Myocyte (in vitro differentiated cells): Measurements from ENCODE around the gene GZMM. TPM values are rescaled to one million over a fixed set of nuclear protein-coding genes. Genes with fewer than 3 reads are reported as not detected.

ENCODE experiments used
- DNase-seq: peaks from one replicate; pipeline ENCODE4 v3.0.0-alpha.2; 2012; ENCODE audit warnings: low read depth
- total RNA-seq: library from RNA; depleted of rRNA; stranded (reverse); fragments of >200 nt; gene quantifications from 2 replicates; pipeline ENCODE4 v1.2.3, GENCODE V29; 2014

Gene GZMM
- total RNA-seq, 1 donor from 2014 or later, result not detected

- peak; percentile 59 for DNase-seq
Observed at GRCh38 chr19:533364-534058, 10.3 kb upstream of the GZMM start.

DNA sequence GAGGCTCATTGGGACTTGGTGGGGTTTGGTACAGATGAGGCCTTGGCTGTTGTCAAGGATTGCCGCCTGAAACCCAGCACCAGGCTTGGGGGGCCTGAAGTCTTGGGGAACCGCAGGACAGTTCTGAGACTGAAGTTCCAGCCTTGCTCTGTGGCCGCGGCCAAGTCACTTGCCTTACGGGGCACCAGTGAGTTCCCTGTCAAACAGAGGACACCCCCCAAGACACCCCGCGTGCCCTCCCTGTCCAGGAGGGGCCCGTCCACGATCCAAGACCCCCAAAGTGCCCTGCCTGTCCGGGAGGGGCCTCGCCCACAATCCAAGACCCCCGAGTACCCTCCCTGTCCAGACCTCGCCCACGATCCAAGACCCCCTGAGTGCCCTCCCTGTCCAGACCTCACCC is 9.8 kb upstream of the GZMM start:
- no peak for DNase-seq

DNA sequence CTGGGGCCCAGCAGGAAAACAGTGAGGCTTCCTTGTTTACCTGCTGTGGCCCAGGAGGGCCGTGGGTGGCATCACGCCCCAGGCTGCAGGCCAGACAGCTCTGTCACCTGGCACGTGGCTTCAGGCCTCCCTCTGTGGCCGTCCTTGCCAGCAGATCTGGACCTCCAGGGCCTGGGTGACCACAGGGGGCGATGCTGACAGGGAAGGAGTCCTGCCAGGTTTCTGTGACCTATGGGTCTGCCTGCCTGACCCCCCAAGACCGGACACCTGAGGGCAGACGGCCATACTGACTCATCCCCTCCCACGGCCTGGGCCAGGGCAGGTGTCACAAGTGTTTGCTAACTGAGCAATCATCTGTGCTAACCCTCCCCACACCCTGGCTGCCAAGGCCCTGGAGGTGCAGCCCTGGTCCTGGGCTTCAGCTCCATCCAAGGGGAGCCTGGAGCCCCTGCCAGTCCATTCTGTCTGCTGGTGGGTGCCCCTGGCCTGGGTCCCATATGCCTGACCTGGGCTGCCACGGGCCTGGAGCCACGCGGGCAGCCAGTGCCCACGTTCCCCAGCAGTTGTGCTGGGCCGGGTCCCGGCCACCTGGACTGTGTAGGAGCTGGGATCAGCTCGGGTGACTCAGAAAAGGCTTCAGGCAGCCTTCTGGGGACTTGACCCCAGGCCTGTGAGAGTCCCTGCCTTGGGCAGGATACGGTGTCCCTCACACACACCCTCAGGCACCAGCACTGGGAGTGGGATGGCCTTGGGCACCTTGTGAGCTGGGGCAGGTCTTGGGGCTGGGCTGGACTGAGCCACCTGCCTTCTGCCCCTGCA is 8.6 kb upstream of the GZMM start:
- peak; percentile 25 for DNase-seq

- no peak for DNase-seq
Observed at GRCh38 chr19:536031-536880, 7.6 kb upstream of the GZMM start.

GRCh38 chr19:536881-537404 is 6.9 kb upstream of the GZMM start:
- DNase-seq, result no peak

- no peak for DNase-seq
Observed at GRCh38 chr19:538641-539428, 5.0 kb upstream of the GZMM start.

GRCh38 chr19:539429-540030 is 4.3 kb upstream of the GZMM start:
- DNase-seq, result no peak

GRCh38 chr19:540867-541637 is 2.8 kb upstream of the GZMM start:
- DNase-seq, result no peak

DNA sequence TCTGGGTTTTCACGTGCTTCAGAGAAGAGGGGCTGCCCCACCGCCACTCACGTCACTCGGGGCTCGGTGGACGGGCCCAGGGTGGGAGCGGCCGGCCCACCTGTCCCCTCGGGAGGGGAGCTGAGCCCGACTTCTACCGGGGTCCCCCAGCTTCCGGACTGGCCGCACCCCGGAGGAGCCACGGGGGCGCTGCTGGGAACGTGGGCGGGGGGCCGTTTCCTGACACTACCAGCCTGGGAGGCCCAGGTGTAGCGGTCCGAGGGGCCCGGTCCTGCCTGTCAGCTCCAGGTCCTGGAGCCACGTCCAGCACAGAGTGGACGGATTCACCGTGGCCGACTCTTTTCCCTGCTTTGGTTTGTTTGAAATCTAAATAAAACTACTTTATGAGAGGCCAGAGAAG is 2.2 kb upstream of the GZMM start:
- no peak for DNase-seq

DNA sequence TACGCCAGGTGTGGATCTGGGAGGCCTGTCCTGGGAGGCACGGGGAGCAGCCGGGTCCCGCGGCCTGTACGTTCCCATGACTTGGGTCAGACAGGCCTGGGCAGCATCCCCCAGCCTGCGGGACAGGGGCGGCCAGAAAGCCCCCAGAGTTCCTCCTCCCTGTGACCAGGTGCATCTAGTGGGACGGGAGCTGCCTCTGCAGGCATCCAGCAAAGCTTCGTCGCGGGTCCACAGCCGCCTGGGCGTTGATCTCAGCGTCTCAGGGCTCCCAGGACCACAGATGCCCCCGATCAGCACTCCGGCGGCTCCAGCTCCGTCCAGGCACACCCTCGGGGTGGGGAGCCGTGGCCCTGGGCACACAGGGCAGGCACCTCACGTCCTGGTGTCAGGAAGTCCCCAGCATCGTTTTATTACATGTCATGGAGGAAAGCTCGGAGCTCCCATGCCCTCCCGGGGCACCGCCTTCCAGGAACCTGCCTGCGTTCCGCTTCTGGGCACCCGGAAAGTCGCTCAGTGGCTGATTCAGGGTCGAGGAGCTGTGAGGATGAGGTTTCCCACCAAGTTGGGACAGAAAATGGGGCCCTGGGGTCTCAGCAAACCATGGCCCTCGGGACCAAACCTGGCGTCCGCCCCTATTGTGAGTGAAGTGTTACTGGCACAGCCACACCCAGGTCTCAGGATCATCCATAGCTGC is 1.5 kb upstream of the GZMM start:
- DNase-seq, result no peak

GRCh38 chr19:547117-547516 is 3.3 kb downstream of the GZMM start:
- DNase-seq, result no peak

DNA sequence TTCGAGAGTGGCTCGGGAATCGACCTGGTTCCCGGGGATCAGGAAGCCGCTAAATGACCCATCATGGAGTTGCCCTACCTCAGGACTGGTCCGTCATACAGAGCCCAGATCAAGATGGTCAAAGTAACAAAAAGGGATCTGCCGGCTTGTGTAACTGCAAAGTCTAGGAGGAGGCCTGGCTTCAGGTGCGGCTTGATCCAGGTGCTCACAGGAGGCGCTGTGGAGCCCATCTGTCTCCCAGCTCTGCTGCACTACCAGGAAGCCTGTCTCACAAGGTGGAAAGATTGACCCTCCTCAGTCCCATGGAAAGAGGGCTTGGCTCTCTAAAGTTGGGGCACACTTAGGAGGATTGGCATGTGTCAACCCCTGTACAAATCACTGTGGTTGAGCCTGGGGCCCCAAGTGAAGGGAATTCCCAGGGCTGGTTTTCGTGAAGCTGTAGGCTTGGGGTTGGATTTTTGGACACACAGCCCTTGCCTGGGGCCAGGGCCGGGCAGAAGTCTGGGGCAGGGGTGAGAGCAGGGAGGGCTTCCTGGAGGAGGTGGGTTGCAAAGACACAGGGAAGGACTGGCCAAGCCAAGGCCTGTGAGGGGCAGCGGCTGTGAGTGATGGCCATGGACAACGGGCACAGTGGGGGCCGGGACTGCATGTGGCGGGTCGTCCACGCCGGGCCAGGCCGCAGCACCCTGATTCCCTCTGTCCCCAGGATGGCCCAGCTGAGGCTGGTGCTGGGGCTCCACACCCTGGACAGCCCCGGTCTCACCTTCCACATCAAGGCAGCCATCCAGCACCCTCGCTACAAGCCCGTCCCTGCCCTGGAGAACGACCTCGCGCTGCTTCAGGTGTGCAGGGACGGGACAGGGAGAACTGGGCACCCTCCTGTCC is 4.2 kb downstream of the GZMM start:
- no peak for DNase-seq

GRCh38 chr19:548886-549830 is 5.3 kb downstream of the GZMM start:
- no peak for DNase-seq

DNA sequence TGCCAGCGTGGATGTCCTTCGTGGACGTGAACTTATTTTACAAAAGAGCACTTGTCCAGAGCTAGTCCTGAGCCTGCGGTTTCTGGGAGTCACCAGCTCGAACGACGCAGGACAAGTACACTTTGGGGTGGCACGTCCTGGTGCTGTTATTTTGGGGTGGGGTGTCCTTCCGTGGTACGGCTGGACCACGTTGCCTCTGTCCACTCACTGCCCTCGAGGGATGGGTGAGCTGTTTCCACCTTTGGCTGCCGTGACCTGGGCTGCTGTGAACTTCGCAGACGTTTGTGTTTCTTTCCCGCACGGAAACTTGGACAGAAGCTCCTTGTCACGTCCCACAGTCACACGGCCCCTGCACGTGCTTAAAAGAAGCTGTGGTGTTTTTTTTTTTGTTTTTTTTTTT is 11.0 kb downstream of the GZMM start:
- DNase-seq, result no peak

DNA sequence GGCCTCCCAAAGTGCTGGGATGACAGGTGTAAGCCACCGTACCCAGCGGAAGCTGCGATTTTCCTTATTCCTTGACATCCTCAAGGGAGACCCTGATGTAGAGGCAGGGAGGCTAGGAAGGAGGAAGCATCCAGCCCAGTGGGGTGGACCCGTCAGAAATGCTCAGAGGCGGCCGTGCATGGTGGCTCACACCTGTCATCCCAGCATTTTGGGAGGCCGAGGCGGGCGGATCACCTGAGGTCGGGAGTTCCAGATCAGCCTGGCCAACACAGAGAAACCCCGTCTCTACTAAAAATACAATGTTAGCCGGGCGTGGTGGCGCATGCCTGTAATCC is 11.6 kb downstream of the GZMM start:
- no peak for DNase-seq

DNA sequence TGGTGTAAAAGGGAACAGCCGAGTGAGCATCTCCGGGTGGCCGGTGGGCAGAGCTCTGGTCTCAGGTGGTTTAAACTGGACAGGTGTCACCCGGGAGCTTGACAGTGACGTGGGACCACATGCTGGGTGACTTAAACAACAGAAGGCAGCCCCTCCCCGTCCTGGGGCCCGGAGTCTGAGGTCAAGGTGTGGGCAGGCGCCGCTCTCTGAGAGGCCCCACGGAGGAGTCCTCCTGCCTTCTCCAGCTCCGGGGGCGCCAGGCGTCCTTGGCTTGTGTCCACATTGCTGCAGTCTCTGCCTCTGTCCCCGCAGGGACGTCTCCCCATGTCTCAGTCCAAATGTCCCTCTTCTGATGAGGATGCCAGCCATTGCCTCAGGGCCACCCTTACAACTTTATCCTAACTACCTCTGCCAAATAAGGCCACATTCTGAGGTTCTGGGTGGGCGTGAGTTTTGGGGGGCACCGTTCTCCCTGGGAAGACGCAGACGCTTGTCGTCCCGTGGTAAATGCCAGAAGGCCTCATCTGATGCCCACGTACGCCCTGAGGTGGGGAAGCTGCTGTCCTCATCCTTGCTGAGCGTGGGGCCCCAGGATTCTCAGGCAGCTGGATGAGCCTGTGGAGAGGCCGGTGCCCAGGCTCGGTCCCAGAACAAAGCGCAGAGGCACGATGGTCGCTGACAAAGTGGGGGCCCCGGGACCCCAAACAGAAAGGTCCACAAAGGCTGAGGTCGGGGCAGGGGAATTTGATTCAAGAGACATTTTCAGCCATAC is 12.9 kb downstream of the GZMM start:
- DNase-seq, result no peak
